Smooth muscle cell (in vitro differentiated cells): Measurements from ENCODE around the gene NRXN3. TPM values are rescaled to one million over a fixed set of nuclear protein-coding genes. Genes with fewer than 3 reads are reported as not detected.

Source experiments
- DNase-seq: peaks from one replicate; lab custom pipeline; 2025; ENCODE audit not compliant: unreplicated experiment; lab: John Stamatoyannopoulos, UW
- H2AFZ ChIP-seq: fragments of 200-600 bp; sonication (generic); 2 replicates; pipeline ENCODE4 v1.6.0; 2016; ENCODE audit warnings: antibody characterized with exemption, low read depth, mild to moderate bottlenecking
- H3F3A ChIP-seq: fragments of 200-600 bp; sonication (generic); 2 replicates; pipeline ENCODE4 v1.6.0; 2017; ENCODE audit warnings: antibody characterized with exemption, low read depth
- H3K27ac ChIP-seq: fragments of 200-600 bp; sonication (generic); 2 replicates; pipeline ENCODE4 v1.5.1; 2016; ENCODE audit warnings: low read depth, mild to moderate bottlenecking
- H3K27me3 ChIP-seq: fragments of 200-600 bp; sonication (generic); 2 replicates; pipeline ENCODE4 v1.6.1; 2016; ENCODE audit warnings: low read depth, mild to moderate bottlenecking
- H3K36me3 ChIP-seq: fragments of 200-600 bp; sonication (generic); 2 replicates; pipeline ENCODE4 v1.5.1; 2016; ENCODE audit warnings: low read depth
- H3K4me1 ChIP-seq: fragments of 200-600 bp; sonication (generic); 2 replicates; pipeline ENCODE4 v1.5.1; 2016; ENCODE audit warnings: low read depth
- H3K4me2 ChIP-seq: fragments of 200-600 bp; sonication (generic); 2 replicates; pipeline ENCODE4 v1.6.0; 2016; ENCODE audit warnings: mild to moderate bottlenecking
- H3K4me3 ChIP-seq: fragments of 200-600 bp; sonication (generic); 2 replicates; pipeline ENCODE4 v1.5.1; 2016; ENCODE audit warnings: mild to moderate bottlenecking
- H3K79me2 ChIP-seq: fragments of 200-600 bp; sonication (generic); 2 replicates; pipeline ENCODE4 v1.6.0; 2016; ENCODE audit warnings: low read depth, mild to moderate bottlenecking
- H3K9ac ChIP-seq: fragments of 200-600 bp; sonication (generic); 2 replicates; pipeline ENCODE4 v1.6.0; 2016; ENCODE audit warnings: low read depth
- H3K9me3 ChIP-seq: fragments of 200-600 bp; sonication (generic); replicated peaks from 2 replicates; pipeline ENCODE4 v1.5.1; 2016; ENCODE audit warnings: low read depth
- H4K20me1 ChIP-seq: fragments of 200-600 bp; sonication (generic); 2 replicates; pipeline ENCODE4 v1.6.0; 2016; ENCODE audit warnings: low read depth
- WGBS: methylation state at CpG from one replicate; pipeline ENCODE4 v1.1.7; 2016; ENCODE audit warnings: low lambda C conversion rate; 5-methylcytosine and 5-hydroxymethylcytosine counted together
- polyA plus RNA-seq: library from polyadenylated mRNA; unstranded; fragments of >200 nt; fragmentation: Nextera tagmentation; extraction: Ambion mirVana; gene quantifications from 2 replicates; pipeline ENCODE4 v1.2.1, GENCODE V29; 2016
- total RNA-seq: library from RNA; depleted of rRNA; stranded (reverse); fragments of >200 nt; gene quantifications from 2 replicates; pipeline ENCODE4 v1.2.3, GENCODE V29; 2014
- TF ChIP-seq, protein P1 (sequence below): fragments of 200-600 bp; sonication (generic); IDR thresholded peaks from 2 replicates; pipeline ENCODE4 v1.5.1; 2017; ENCODE audit warnings: borderline replicate concordance, mild to moderate bottlenecking, antibody characterized with exemption; ENCODE audit not compliant: insufficient read depth, poor library complexity, severe bottlenecking

Gene NRXN3
- total and polyA plus RNA-seq, 2 experiments from 2014 or later = 1.2 to 7.0 TPM

DNA sequence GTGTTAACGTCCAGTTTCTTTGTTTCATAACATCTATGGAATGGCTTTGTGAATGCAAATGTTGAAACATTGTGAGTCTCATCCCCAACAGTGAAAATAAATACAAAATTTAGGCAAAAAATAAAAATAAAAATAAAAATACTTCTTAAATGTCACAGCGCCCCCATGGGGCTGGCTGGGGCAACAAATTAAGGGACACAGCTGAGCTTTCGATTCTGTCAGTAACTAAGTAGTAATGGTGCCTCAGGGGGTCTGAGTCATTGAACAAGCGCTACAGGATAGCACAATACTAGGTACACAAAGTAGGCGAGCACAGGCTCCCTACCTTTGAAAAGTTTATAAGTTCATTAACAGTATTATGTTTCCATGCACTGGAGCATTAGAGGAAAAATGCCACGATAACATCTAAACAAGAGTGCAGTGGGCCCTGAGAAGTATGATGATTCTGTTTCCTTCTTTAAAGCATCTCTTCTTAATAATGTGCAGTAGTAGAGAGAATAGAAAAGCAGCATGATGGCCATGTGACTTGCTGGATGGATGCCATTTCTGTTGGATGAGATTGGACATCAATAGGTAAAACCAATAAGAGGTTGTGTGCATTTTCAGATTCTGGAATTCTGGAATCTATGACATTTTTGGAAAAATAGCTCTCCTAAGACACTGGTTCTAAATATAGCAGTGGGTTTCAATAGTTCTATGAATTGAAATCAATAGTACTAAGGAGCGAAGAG lies 1374.0 kb downstream of the NRXN3 start:
- Histone ChIP-seq H3K27ac (peak overlapping the region; percentile 33), H2AFZ (no peak overlapping the region), H3F3A (no peaks in the 10 kb centered on the region), H3K36me3 (no peaks in the 10 kb centered on the region), H4K20me1 (no peaks in the 10 kb centered on the region), H3K79me2 (no peaks in the 10 kb centered on the region), H3K4me2 (no peak overlapping the region), H3K9me3 (no peaks in the 10 kb centered on the region), H3K4me3 (no peak overlapping the region), H3K27me3 (no peaks in the 10 kb centered on the region), H3K4me1 (peaks cover 14% of the 10 kb centered on the region), H3K9ac (no peak overlapping the region)
- WGBS = 43% methylated on average over 7 of the region's 7 CpGs
- TF ChIP-seq, protein P1, sequence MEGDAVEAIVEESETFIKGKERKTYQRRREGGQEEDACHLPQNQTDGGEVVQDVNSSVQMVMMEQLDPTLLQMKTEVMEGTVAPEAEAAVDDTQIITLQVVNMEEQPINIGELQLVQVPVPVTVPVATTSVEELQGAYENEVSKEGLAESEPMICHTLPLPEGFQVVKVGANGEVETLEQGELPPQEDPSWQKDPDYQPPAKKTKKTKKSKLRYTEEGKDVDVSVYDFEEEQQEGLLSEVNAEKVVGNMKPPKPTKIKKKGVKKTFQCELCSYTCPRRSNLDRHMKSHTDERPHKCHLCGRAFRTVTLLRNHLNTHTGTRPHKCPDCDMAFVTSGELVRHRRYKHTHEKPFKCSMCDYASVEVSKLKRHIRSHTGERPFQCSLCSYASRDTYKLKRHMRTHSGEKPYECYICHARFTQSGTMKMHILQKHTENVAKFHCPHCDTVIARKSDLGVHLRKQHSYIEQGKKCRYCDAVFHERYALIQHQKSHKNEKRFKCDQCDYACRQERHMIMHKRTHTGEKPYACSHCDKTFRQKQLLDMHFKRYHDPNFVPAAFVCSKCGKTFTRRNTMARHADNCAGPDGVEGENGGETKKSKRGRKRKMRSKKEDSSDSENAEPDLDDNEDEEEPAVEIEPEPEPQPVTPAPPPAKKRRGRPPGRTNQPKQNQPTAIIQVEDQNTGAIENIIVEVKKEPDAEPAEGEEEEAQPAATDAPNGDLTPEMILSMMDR = peak; percentile 79
- no peak for DNase-seq

DNA sequence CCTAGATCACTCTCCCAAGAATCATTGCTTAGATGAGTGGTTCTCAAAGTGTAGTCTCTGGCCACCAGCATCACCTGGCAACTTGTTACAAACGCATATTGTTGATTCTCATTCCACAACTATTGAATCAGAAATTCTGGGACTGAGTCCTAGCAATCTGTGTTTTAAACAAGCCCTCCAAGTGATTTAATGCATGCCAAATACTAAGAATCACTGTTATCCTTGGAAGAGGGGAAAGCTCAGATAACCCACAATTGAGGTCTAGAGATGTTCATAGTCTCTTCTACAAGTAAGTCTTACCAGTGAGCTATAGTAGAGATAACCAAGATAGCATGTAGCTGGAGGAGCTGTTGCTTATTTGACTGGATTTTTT lies 1374.5 kb downstream of the NRXN3 start:
- no peak overlapping the region for H3K4me3 ChIP-seq
- DNase-seq = no peak
- no peaks in the 10 kb centered on the region for H3K9me3 ChIP-seq
- no peak overlapping the region for H3K27ac ChIP-seq
- H4K20me1 ChIP-seq = no peaks in the 10 kb centered on the region
- H3K79me2 ChIP-seq = no peaks in the 10 kb centered on the region
- peaks cover 19% of the 10 kb centered on the region for H3K4me1 ChIP-seq
- H3K4me2 ChIP-seq = no peak overlapping the region
- H3K36me3 ChIP-seq = no peaks in the 10 kb centered on the region
- no peaks in the 10 kb centered on the region for H3F3A ChIP-seq
- H3K9ac ChIP-seq = no peak overlapping the region
- WGBS = 73% methylated on average over 1 of the region's 1 CpG
- H2AFZ ChIP-seq = no peak overlapping the region
- TF ChIP-seq, protein P1 = no peak
- H3K27me3 ChIP-seq = no peaks in the 10 kb centered on the region

DNA sequence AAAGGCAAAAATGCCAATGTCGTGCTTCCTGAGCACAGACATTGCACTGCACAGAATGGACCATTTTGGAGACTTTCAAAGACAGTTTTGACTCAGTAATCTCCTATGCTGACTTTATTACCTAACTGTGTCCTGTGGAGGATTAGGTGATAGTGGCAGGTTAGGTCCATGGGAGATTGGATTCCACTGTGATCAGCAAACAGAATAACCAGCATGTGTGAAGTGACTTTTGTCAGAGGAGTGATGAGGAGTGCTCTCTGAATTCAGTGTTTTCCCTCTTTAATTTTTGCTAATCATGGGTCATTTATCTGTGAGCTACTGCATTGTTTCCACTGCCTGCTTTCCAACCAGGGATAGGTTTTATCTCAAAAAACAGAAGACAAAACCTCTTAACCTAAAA lies 1378.7 kb downstream of the NRXN3 start:
- no peak overlapping the region for H3K4me3 ChIP-seq
- no peaks in the 10 kb centered on the region for H3F3A ChIP-seq
- peaks cover 40% of the 10 kb centered on the region for H3K4me1 ChIP-seq
- 82% methylated on average over 1 of the region's 1 CpG for WGBS
- peak overlapping the region; percentile 80 for H3K27ac ChIP-seq
- DNase-seq = no peak
- no peaks in the 10 kb centered on the region for H3K27me3 ChIP-seq
- no peaks in the 10 kb centered on the region for H3K9me3 ChIP-seq
- H2AFZ ChIP-seq = no peak overlapping the region
- H4K20me1 ChIP-seq = no peaks in the 10 kb centered on the region
- no peaks in the 10 kb centered on the region for H3K79me2 ChIP-seq
- no peaks in the 10 kb centered on the region for H3K36me3 ChIP-seq
- no peak overlapping the region for H3K4me2 ChIP-seq
- TF ChIP-seq, protein P1 = no peak
- H3K9ac ChIP-seq = no peak overlapping the region

DNA sequence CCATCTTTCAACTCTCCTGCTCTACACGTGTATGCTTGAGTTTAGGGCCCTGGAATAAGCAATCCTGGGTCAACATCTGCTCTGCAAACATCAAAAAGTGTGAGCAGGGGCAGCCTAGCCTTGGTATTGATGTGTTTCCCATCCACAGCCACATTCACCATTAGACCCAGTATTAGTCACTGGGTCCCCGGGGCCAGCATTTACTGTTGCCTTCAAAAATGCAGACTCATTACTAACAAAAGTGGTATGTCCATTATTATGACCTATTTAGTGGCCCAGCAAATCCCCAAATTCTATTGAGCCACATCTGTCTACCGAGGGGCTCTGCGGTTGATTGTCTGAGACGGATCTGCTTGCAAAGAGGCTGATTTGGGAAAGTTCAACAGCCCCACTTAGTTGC lies 1379.3 kb downstream of the NRXN3 start:
- TF ChIP-seq, protein P1 = no peak
- no peak overlapping the region for H2AFZ ChIP-seq
- peak overlapping the region; percentile 80 for H3K27ac ChIP-seq
- H3K27me3 ChIP-seq = no peaks in the 10 kb centered on the region
- H3K4me1 ChIP-seq = peaks cover 36% of the 10 kb centered on the region
- H3K4me2 ChIP-seq = no peak overlapping the region
- H3K36me3 ChIP-seq = no peaks in the 10 kb centered on the region
- no peak for DNase-seq
- H4K20me1 ChIP-seq = no peaks in the 10 kb centered on the region
- no peaks in the 10 kb centered on the region for H3K79me2 ChIP-seq
- H3K9ac ChIP-seq = no peak overlapping the region
- 32% methylated on average over 5 of the region's 5 CpGs for WGBS
- no peaks in the 10 kb centered on the region for H3F3A ChIP-seq
- no peak overlapping the region for H3K4me3 ChIP-seq
- no peaks in the 10 kb centered on the region for H3K9me3 ChIP-seq
